COLO668 (cell line): Measurements from ENCODE around the gene MSH5.
"Not testable (repeated sequence)": the region's sequence is repeated elsewhere in the genome, so short reads cannot be mapped to it uniquely, and the experiment has no call there.

Experiments
- DNase-seq: peaks from one replicate; lab custom pipeline; 2025; ENCODE audit not compliant: unreplicated experiment; lab: John Stamatoyannopoulos, UW

MSH5 gene

GRCh38 chr6:31776989-31777666, 37.3 kb downstream of the MSH5 start, which contains the start of gene VWA7:
TSS of gene VWA7 (minus strand) at chr6:31777328. CDS start at chr6:31776779, 549 bp downstream.
- peak; percentile 80 for DNase-seq

GRCh38 chr6:31777667-31778050, 37.9 kb downstream of the MSH5 start:
- DNase-seq = no peak

- no peak for DNase-seq
Observed at GRCh38 chr6:31778193-31778592, 38.4 kb downstream of the MSH5 start.

- DNase-seq = no peak
Observed at GRCh38 chr6:31778999-31779885, 39.4 kb downstream of the MSH5 start.

- no peak for DNase-seq
Observed at GRCh38 chr6:31779908-31780307, 40.1 kb downstream of the MSH5 start.

GRCh38 chr6:31780507-31781243, 40.9 kb downstream of the MSH5 start:
- DNase-seq = no peak

GRCh38 chr6:31781244-31782125, 41.7 kb downstream of the MSH5 start:
- no peak for DNase-seq

GRCh38 chr6:31782126-31782855, 42.5 kb downstream of the MSH5 start:
- DNase-seq = no peak

GRCh38 chr6:31784098-31784925, 44.5 kb downstream of the MSH5 start:
- DNase-seq = no peak

GRCh38 chr6:31785475-31785874, 45.7 kb downstream of the MSH5 start:
- no peak for DNase-seq

GRCh38 chr6:31791324-31792089, 51.7 kb downstream of the MSH5 start:
- peak; percentile 37 for DNase-seq

- DNase-seq = no peak
Observed at GRCh38 chr6:31792090-31792374, 52.2 kb downstream of the MSH5 start.

- peak; percentile 5 for DNase-seq
Observed at GRCh38 chr6:31792761-31793171, 53.0 kb downstream of the MSH5 start.

GRCh38 chr6:31793927-31794245, 54.1 kb downstream of the MSH5 start:
- DNase-seq = not testable (repeated sequence)

- peak; percentile 15 for DNase-seq
Observed at GRCh38 chr6:31794294-31794865, 54.6 kb downstream of the MSH5 start.

GRCh38 chr6:31794866-31795615, 55.2 kb downstream of the MSH5 start:
- no peak for DNase-seq

- DNase-seq = peak; percentile 89
Observed at GRCh38 chr6:31795616-31796298, 56.0 kb downstream of the MSH5 start, which contains the start of gene VARS1. TSS of gene VARS1 (minus strand) at chr6:31795752. CDS start at chr6:31795217, 535 bp downstream.
